CD4-positive, alpha-beta T cell treated with Interleukin-15 for 4 hours (primary cell): Measurements from ENCODE around the gene AP4E1.
A peak's percentile ranks its signal among the peaks of the same experiment; 100 is the strongest.
"Not testable (repeated sequence)": the region's sequence is repeated elsewhere in the genome, so short reads cannot be mapped to it uniquely, and the experiment has no call there.

Experiments used
- DNase-seq: peaks from one replicate; pipeline ENCODE4 v3.0.0-alpha.2; 2020; ENCODE audit warnings: low spot score

Gene AP4E1

DNA sequence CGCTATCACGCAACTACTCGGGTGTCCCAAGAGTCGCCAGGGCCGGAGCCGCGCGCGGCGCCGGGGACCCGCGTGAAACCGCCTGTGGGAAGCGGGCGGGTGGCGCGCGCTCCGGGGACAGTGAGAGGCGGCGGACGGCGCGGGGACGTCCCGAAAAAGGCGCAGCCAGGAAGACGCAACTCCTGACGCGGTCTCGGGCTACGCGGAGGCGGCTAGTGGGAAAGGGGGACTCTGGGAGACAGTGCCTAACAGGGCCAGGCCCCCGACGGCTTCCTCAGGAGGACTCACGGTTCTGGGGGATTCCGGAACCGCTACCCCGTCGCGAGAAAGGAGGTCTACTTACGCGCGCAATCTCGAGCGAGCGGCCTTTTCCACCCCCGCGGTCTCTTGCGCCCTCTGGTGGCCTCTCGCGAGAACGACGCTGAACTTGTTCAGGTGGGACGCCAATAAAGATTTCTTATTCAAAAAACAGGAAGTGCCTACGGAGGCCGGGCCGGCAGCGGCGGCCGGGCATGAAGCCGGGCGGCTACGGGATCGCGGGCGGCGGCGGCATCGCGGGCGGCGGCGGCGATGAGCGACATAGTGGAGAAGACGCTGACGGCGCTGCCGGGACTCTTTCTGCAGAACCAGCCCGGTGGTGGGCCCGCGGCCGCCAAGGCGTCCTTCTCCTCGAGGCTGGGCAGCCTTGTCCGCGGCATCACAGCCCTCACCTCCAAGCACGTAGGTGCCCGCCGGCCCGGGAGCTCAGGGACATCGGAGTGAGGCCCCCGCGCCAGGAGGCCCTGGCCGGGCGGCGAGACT, at the start of gene AP4E1:
Gene AP4E1, plus strand, starts transcription at position 475 of the 801 bp plus-strand sequence. Its CDS starts 96 bp downstream, at position 571.
- DNase-seq, result peak; percentile 95

DNA sequence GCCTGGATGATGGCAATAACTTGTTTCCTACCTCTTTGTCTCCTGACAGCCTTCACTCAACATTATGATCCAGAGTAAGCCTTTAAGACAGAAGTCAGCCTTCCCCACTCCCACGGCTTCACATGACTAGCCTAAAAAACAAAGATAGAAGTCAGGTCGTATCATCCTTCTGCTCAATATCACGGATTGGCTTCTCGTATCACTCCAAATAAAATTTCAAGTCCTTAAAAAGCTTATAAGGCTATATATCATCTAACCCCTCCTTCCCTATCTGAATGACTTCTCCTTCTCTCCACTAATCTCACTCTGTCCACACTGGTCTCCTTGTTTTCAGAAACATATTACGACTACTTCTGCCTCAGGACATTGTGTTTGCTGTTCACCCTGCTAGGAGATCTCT, 47.7 kb upstream of the AP4E1 start:
- no peak for DNase-seq

DNA sequence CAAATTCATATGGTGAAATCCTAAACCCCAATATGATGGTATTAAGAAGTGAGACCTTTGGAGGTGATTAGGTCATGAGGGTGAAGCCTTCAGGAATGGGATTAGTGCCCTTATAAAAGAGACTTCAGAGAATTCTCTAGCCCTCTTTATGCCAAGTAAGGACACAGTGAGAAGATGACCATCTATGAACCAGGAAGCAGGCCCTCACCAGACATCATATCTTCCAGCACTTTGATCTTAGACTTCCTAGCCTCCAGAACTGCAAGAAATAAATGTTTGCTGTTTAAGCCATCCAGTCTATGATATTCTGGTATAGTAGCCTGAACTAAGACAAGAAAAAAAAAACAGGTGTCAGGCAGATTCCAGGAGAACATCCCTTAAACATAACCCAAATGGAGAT, 45.9 kb upstream of the AP4E1 start:
- no peak for DNase-seq

DNA sequence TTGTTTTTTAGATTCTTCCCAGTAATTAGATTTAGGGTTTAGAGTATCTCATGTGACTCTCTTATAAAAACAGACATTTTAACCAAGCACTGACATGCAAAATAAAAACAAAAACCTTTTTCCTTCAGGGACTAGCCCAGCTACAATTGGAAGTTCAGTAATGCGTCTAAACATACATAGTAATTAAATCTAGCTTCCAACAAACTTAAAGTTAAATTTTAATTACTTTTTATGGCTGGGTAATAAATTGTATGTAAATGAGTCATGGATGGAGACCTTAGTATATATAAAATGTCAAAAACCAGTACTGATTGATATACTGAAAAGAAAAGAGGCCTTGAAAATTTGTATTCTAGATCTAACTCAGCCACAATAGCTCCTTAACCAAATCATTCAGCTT, 43.6 kb upstream of the AP4E1 start:
- no peak for DNase-seq

DNA sequence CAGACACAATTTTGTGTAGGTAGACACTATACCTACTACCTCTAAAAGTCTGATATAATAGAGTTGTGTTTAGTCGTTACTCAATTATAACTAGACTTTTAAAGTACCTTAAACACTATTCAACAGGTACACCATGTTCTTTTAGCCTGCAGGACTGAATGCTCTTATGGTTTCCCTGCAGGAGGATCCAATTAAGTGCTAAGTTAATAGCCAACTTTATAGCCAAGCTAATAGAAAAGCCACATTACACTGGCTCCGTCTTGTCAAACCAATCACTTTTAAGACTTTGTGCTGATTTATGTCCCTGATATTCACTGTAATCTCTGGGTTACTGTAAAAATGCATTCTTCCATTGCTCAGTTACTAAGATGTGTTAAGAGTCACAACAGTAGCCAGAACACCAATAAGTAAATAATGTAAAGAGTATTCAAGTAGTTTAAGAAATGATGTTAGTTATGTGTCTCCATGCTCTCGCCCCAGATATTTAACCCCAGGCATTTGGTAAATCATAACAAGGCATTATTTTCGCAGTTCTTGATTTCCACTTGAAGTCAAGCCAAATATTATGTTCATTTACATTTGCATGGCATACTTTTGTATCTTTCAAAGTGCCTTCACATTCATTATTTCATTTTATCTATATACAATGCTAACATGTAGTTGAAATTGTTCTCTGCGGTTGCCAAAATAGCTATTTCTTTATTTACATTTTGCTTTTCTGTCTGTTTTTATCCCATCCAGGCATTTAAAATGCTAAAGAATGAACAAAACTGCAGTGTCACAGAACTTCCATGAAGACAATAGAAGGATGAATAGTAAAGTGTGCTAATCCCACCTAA, 42.7 kb upstream of the AP4E1 start:
- no peak for DNase-seq

DNA sequence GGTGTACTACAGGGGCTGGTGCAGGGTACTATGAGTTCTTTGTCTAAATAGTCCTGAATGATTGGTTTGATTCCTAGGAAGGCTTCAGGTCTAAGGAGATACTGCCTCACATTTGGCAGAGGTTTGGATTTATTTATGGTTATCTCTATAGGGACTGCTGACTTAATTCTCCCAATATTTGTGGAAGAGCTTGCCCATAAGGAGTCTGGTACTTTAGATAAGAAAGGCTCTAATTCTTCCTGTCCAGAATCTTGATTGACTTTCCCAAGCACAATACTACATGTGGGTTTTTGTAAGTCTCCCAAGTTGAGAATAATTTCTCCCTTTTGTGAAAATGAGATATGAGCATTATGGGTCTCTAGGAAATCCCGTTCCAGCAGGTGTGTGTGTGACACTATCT, 36.7 kb upstream of the AP4E1 start:
- no peak for DNase-seq

DNA sequence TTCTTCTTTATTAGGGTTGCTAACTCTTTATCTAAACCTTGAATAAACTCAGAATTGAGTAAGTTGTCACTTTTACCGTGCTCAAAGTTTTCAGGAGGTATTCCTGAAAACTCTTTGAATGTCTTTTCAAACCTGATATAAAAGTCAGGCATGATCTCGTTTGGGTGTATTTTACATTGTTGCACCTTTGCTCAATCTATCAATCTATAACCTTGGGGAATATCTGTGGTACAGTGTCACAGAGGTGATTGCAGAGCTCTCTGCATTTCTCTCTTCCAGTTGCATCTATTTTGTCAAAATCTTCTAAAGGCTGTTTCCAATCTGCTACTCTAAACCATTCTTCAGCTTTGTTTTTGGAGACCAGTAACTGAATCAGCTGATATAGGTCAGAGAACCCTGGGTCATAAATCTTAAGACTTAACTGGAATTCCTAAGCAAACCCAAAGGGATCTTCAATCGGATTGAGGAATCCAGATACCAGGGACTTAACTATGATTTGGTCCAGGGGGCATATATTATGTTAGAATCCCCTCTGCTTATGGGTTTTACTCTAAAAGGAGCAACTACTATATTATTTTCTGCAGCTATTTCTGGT, 35.6 kb upstream of the AP4E1 start:
- no peak for DNase-seq

DNA sequence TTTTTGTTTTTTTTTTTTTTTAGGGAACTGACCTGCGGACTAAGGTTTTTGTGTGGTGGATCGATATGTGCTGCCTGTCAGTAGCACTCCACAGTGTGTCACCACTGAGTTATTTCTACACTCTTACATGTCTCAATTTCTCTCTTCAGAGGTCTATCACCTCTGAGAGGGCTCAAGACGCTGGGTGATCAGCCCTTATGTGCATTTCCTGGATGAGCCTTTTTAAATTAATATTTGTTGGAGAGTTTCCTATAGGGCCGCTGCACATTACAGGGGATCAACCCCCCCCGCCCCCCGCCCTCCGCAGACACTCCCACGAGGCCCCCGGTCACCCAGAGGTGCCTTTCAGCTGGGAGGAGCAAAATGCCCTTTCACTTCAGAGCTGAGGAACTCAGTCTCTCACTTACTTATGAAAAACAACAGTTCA, 34.5 kb upstream of the AP4E1 start:
- no peak for DNase-seq

DNA sequence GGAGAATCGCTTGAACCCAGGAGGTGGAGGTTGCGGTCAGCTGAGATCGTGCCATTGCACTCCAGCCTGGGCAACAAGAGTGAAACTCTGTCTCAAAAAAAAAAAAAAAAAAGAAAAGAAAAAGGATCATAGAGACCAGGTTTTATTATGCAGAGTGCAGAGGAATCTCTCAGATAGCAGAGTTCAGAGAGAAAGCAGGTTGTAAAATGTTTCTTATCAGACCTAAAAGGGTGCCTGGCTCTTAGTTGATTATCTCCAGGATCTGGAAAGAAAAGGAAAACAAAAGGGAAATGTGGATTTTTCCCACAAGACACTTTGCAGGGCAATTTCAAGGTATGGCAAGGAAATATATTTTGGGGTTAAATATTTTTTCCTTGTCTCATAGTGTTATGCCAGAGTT, 33.2 kb upstream of the AP4E1 start:
- DNase-seq, result not testable (repeated sequence)

DNA sequence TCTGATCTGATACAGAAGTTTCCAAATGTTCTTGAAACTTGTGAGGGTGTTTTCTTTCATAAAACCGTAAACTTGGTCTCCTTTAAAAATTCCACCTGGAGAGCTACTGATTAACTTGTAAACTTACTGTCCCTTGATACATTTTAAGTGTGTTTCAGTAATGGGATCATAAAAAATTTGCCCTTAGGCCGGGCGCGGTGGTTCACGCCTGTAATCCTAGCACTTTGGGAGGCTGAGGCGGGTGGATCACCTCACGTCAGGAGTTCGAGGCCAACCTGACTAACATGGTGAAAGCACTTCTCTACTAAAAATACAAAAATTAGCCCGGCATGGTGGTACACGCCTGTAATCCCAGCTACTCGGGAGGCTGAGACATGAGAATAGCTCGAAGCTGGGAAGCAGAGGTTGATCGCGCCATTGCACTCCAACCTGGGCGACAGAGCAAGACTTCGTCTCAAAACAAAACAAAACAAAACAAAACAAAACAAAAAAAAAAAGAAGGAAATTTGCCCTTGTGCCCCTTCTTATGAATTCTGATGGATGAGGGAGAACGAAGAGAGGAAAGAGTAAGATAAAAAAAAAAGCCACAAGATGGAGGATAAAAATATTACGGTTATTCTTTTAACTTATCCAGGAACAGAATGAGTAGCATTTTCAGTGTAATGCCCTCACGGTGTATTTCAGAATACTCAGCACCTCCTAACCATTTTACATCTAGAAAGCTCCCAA, 32.1 kb upstream of the AP4E1 start:
- DNase-seq, result no peak

DNA sequence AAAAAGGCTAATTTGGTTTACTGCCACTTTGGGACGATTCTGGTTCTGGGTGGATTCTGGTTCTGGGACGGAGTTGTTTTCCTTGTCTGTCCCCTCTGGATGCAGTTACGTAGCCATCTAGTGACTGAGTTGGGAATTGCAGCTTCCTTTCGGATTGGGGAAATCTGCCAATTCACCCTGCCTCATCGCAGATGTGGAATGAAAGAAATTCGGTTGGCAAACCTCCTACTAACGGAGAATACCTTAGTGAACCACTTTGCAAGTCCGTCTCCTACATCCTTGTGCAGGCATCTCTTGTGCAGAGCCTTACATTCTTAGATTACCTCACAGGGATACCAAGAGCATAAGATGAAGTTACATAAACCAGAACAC, 31.5 kb upstream of the AP4E1 start:
- DNase-seq, result peak; percentile 79

DNA sequence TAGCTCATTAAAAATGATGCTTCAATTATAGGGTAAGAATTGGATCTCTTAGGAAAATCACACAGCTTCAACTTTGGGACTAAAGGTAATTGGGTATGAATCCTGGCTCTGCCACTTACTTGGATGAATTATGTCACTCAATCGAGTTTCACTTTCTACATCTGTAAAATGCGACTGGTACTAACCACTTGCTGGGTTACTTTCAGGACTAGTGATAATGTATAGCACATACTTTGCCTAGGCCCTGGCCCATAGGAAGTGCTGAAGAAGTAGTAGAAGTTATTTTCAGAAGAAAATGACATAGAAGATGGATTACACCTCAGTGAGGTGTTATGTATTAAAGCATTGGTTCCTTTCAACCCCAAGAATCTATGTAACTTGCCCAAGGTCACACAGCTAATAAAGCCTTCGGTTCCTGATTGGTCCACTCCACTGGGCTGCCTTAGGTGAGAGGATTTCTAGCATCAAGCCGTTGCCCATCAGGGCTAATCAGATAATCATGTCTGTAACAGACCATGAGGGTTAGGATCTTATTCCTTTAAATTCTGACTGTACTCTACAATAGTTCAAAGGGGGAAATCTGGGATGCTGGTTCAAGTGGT, 29.4 kb upstream of the AP4E1 start:
- no peak for DNase-seq

DNA sequence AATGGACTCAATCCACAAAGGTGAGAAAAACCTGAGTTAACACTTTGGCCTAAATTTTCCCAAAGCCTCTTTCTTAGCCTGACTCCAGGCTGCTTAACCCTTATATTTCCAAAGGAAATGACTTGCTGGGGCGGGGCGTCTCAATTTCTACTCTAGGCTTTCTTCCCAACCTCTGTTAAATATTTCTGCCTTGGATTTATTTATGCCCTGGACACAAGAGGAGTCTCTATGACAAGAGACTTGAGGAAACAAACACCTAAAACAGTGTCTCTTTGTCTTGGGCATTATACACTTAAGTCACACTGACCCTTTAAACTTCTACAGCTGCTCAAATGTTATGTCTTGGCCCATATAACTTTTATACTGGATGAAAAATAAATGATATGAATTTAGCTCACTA, 28.3 kb upstream of the AP4E1 start:
- DNase-seq, result no peak

DNA sequence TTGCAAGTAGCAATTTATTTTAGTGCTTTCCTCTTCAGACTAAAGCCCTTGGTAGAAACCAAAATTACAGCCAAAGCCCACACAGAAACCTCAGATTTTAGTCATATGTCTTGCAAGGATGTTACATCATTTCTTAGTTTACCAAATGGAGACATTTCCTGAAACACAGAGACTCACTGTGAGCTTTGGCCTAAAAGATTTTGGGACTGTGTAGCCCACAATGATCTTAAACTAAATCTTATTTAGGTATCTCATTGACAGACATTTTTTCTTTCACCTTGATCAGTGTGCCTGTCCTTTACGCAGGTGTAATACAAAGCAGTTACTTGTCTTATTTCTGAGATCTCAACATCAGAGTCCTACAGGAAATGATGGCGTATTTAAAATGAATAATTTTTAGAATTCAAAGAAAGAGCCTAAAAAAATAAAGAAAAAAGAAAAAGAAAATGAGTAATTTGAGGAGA, 27.8 kb upstream of the AP4E1 start:
- DNase-seq, result no peak

DNA sequence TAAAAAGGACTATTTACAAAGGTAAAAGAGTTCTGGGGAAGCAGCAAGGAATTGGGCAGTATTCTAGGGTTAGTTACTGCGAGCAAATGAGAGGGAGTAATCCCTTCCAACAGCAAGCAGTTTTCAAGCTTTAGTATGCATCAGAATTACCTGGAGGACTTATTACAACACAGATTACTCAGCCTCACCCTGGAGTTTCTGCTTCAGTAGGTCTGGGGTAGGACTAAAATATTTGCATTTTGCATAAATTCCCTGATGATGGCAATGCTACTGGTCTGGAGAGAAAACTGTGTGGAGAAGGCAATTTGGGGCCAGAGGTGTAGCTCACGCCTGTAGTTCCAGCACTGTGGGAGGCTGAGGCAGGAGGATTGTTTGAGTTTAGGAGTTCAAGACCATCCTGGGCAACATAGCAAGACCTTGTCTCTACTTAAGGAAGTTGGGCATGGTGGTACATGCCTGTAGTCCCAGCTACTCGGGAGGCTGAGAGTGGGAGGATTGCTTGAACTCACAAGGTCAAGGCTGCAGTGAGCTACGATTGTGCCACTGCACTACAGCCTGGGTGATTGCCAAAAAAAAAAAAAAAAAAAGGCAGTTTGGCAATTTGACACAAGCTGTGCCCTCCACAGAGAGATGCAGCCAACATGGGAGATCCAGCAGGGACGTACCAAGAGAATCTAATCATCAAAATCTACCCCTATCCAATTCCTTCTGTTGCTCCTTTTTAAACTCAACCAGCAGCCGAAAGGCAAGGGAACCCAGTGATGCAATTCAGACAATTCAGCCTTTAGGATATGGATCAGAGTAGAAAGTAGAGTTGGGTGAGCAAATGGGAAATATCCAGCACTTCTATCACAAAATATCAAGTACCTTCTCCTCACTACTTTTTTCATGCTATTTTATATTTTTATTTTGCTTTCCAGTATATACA, 27.1 kb upstream of the AP4E1 start:
- DNase-seq, result no peak

DNA sequence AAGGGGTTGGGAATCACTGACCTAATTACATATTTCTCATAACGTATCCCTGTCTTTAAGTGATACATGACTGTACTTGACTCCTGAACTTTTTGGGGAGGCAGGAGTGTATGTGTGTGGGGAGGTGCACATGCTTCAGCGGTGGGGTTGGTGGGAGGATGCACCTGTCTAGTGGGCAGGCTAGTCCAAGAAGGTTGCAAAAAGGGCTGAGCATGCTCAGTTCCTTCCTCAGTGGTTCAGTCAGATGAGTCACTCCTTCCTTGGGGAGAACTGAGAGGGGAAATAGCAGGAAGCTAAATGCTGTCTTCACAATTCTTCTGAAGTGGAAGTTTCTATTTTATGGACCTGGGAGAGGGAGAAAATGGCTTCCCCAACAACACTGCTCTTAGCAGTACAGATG, 24.6 kb upstream of the AP4E1 start:
- peak; percentile 14 for DNase-seq

DNA sequence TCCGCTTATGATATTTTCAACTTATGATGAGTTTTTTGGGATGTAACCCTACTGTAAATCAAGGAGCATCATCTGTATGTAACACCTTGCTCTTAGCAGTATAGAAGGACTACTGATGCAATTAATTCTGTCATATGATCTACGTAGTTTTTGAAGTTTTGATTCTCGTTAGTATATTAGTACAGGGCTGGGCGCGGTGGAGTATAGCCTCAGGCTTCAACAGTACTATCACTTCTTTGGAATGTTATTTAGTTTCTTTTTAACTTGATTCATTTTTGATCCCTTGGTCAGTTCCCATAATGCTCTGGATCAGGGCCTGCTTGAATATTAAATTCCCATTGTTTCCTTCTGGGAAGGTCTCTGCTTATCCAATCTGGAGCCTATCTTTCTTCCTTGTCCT, 23.9 kb upstream of the AP4E1 start:
- no peak for DNase-seq

DNA sequence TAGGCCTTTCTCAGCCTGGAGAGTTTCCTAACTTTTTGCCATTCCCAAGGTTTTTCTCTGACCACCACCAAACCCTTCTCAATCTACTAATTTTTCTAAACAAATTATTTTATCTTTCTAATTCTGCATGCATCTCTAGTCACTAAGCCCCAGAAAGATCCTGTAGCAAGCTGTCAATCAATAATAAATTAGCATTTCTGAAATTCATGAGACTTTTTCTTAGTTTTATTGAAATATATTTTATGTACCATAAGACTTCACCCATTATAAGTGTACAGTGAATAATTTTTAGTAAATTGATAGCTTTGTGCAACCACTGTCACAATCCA, 22.4 kb upstream of the AP4E1 start:
- no peak for DNase-seq

DNA sequence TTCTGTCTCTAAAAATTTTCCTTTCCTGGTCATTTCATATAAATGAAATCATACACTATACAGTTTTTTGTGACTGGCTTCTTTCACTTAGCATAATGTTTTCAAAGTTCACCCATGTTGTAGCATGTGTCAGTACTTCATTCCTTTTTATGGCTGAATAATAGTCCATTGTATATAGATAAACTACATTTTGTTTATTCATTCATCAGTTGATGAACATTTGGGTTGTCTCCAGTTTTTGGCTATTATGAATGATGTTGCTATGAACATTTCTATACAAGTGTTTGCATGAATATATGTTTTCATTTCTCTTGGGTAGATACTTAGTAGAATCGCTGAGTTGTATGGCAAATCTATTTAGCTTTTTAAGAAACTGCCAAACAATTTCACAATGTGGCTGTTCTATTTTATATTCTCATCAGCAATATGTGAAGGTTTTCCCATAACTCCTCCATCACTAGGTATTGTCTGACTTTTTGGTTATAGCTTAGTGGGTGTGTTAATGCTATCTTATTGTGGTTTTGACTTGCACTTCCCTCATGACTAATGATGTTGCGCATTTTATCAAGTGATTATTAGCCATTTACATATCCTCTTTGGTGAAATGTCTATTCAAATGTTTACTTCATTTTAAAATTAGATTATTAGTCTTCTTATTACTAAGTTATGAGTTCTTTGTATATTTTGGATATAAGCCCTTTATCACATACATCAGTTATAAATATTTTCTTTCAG, 21.7 kb upstream of the AP4E1 start:
- no peak for DNase-seq

DNA sequence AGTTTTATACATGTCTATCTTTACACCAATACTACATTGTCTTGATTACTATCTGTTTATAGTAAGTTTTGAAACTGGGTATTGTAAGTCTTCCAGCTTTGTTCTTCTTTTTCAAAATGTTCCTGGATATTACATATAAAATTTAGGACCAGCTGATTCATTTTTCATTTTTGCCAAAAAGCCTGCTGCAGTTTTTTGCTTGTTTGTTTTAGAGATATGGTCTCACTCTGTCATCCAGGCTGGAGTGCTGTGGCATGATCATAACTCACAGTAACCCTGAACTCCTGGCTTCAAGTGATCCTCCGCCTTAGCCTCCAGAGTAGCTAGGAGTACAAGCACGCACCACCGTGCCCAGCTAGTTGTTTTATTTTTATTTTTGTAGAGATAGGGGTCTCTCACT, 20.4 kb upstream of the AP4E1 start:
- no peak for DNase-seq
